ENCODE measurements around the gene TRMU.
"Not testable (repeated sequence)": the region's sequence is repeated elsewhere in the genome, so short reads cannot be mapped to it uniquely, and the experiment has no call there.

The TRMU gene

DNA sequence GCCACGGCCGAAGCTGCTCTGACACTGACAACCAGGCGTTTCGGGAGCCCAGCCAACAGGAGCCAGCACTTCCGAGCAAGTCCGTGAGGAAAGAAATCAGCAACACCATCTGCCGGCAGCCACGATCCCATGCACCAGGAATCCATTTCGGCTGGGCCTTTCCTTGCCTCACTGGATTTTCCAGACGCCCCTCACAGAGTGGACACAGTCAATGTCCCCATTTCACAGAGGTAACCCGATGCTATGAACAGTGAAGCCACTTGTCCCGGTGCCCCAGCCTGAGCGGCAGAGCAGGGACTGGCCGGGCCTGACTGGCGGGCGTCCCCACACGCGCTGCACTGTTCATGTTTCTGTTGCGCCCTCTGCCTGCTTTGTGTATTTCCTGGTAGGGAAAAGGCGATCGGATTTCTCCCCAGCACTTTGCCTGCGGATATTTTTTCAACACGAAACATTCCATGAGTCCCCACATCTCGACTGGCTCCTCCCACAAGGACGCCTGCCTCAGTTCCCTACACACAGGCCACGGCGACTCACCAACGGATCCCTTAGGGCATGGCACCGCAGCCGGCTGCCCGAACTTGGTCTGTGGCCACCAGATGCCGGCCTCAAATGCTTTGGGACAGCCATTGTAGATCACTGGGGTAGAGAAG lies 55.3 kb downstream of the TRMU start:
- peak; percentile 14 for DNase-seq (ENCODE audit: low read depth, low spot score)
- TF ChIP-seq, protein P1, sequence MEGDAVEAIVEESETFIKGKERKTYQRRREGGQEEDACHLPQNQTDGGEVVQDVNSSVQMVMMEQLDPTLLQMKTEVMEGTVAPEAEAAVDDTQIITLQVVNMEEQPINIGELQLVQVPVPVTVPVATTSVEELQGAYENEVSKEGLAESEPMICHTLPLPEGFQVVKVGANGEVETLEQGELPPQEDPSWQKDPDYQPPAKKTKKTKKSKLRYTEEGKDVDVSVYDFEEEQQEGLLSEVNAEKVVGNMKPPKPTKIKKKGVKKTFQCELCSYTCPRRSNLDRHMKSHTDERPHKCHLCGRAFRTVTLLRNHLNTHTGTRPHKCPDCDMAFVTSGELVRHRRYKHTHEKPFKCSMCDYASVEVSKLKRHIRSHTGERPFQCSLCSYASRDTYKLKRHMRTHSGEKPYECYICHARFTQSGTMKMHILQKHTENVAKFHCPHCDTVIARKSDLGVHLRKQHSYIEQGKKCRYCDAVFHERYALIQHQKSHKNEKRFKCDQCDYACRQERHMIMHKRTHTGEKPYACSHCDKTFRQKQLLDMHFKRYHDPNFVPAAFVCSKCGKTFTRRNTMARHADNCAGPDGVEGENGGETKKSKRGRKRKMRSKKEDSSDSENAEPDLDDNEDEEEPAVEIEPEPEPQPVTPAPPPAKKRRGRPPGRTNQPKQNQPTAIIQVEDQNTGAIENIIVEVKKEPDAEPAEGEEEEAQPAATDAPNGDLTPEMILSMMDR (IDR thresholded peaks at IDR 0.05; ENCODE audit: low read depth, low read length) = peak; percentile 35
- no peak overlapping the region for H3K4me3 ChIP-seq (ENCODE audit: low read depth, low read length)
- in situ Hi-C loops (cut with HindIII; ENCODE audit: low sequenced_read_pairs) = no loop called here

GRCh38 chr22:46391486-46392136 lies 56.1 kb downstream of the TRMU start:
- TF ChIP-seq, protein P1 (IDR thresholded peaks at IDR 0.05; ENCODE audit: low read depth, low read length) = no peak
- in situ Hi-C loops (cut with HindIII; ENCODE audit: low sequenced_read_pairs) = no loop called here
- DNase-seq (ENCODE audit: low read depth, low spot score) = no peak
- no peak overlapping the region for H3K4me3 ChIP-seq (ENCODE audit: low read depth, low read length)

- in situ Hi-C loops (cut with HindIII; ENCODE audit: low sequenced_read_pairs) = no loop called here
- H3K4me3 ChIP-seq (ENCODE audit: low read depth, low read length) = no peak overlapping the region
- TF ChIP-seq, protein P1 (IDR thresholded peaks at IDR 0.05; ENCODE audit: low read depth, low read length) = no peak
- no peak for DNase-seq (ENCODE audit: low read depth, low spot score)
These were observed 56.8 kb downstream of the TRMU start for GRCh38 chr22:46392137-46392844.

- TF ChIP-seq, protein P1 (IDR thresholded peaks at IDR 0.05; ENCODE audit: low read depth, low read length) = no peak
- H3K4me3 ChIP-seq (ENCODE audit: low read depth, low read length) = no peak overlapping the region
- DNase-seq (ENCODE audit: low read depth, low spot score) = no peak
- in situ Hi-C loops (cut with HindIII; ENCODE audit: low sequenced_read_pairs) = no loop called here
These were observed 58.4 kb downstream of the TRMU start for GRCh38 chr22:46393873-46394272.

- TF ChIP-seq, protein P1 (IDR thresholded peaks at IDR 0.05; ENCODE audit: low read depth, low read length) = no peak
- no peak for DNase-seq (ENCODE audit: low read depth, low spot score)
- H3K4me3 ChIP-seq (ENCODE audit: low read depth, low read length) = no peak overlapping the region
- in situ Hi-C loops (cut with HindIII; ENCODE audit: low sequenced_read_pairs) = no loop called here
These were observed 59.1 kb downstream of the TRMU start for GRCh38 chr22:46394622-46395021.

GRCh38 chr22:46395145-46395544 lies 59.6 kb downstream of the TRMU start:
- no peak for DNase-seq (ENCODE audit: low read depth, low spot score)
- in situ Hi-C loops (cut with HindIII; ENCODE audit: low sequenced_read_pairs) = no loop called here
- TF ChIP-seq, protein P1 (IDR thresholded peaks at IDR 0.05; ENCODE audit: low read depth, low read length) = no peak

GRCh38 chr22:46397049-46397448 lies 61.5 kb downstream of the TRMU start:
- DNase-seq (ENCODE audit: low read depth, low spot score); in situ Hi-C loops (cut with HindIII; ENCODE audit: low sequenced_read_pairs); H3K4me3 ChIP-seq (ENCODE audit: low read depth, low read length): not testable (repeated sequence)

More at GRCh38 chr22:46395145-46395544, 59.6 kb downstream of the TRMU start:
- no peak overlapping the region for H3K4me3 ChIP-seq (ENCODE audit: low read depth, low read length)

Data from astrocyte of the spinal cord (primary cell).